ENCODE measurements around the gene PTX4. TPM values are rescaled to one million over a fixed set of nuclear protein-coding genes. Genes with fewer than 3 reads are reported as not detected.

The PTX4 gene
- total RNA-seq, 4 donors from 2014 or later, result not detected

DNA sequence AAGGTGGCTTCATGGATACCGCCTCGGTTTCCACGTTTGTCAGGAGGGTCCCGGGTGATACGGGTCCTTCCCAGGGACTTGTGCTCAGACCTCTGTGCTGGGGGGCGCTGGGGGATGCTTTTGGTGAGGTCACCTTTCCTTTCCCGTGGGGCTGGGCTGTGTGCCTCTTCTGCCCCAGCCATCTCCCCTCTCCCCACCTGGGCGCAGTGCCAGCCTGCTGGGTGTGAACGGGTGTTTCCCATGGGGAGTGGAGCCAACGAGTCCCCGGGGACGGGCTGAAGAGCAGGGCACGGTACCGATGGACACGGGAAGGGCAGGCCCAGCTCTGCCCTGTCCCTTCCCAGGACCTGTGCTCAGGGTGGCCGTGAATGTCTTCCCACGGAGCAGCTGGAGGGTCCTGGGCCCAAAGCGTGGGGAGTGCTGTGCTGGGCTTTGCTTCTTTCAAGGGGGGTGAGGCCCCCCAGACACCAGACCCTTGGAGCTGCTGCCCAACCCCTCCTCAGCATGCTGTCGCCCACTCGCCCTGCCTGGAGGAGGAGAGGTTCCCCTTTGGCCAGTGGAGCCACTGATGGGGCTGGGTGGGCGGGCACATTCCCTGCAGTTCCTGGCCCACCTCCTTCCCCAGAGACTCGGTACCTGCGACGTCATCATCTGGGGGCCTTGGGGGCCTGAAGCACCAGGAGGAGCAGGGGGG, 19.9 kb upstream of the PTX4 start:
- H3K4me3 ChIP-seq, result no peak overlapping the region
- H3K4me1 ChIP-seq, result peaks cover 0 to 27% (median 12%) of the 10 kb centered on the region in 3 donors
- H3K27ac ChIP-seq, result peak overlapping the region in 2 of 4 donors; percentile 44 to 59
- no peaks in the 10 kb centered on the region for H3K27me3 ChIP-seq
- intact Hi-C loops (cut with DNase I), result no loop called here
- no peak for TF ChIP-seq POLR2A (IDR thresholded peaks at IDR 0.05)
- TF ChIP-seq, protein P1, sequence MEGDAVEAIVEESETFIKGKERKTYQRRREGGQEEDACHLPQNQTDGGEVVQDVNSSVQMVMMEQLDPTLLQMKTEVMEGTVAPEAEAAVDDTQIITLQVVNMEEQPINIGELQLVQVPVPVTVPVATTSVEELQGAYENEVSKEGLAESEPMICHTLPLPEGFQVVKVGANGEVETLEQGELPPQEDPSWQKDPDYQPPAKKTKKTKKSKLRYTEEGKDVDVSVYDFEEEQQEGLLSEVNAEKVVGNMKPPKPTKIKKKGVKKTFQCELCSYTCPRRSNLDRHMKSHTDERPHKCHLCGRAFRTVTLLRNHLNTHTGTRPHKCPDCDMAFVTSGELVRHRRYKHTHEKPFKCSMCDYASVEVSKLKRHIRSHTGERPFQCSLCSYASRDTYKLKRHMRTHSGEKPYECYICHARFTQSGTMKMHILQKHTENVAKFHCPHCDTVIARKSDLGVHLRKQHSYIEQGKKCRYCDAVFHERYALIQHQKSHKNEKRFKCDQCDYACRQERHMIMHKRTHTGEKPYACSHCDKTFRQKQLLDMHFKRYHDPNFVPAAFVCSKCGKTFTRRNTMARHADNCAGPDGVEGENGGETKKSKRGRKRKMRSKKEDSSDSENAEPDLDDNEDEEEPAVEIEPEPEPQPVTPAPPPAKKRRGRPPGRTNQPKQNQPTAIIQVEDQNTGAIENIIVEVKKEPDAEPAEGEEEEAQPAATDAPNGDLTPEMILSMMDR (IDR thresholded peaks at IDR 0.05), result no peak
- H3K36me3 ChIP-seq, result peaks cover 5 to 71% (median 5%) of the 10 kb centered on the region in 3 donors
- H3K9me3 ChIP-seq, result no peaks in the 10 kb centered on the region
- DNase-seq, result no peak
- 93 to 100% methylated on average over 2 to 9 of the region's 24 CpGs for WGBS, 2 donors

DNA sequence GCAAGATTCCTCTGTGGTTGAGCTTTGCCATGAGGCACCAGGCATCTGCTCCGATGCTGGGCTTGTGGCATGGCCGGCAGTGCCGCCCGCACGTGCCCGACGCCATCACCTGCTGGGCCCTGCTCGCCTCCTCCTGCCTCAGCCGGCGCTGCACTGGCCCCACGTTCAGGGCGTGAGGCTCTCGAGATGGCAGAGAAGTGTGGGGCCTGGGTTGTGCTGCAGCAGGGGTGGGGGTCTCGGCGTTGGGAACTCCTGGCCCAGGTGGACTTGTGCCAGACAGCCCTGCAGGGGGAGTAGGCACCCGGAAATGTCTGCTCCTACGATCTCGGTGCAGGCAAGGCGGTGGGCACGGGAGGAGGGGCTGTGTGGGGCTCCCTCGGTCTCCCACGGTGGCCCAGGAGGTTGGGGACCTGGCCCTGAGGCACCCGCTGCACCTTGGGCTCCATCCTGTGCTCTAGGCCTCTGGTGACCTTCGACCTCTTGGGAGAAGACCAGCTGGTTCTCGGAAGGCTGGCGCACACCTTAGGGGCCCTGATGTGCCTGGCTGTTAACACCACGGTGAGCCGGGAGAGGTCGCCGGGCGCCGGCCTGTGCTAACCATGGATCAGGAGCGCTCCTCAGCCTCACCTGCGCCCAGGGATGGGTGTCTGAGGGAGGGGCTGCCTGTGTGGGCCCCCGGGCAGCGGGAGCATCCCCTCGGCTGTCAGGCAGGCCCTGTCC, 17.9 kb upstream of the PTX4 start:
- H3K27ac ChIP-seq, result no peak overlapping the region
- no peaks in the 10 kb centered on the region for H3K27me3 ChIP-seq
- intact Hi-C loops (cut with DNase I), result no loop called here
- no peak overlapping the region for H3K4me3 ChIP-seq
- peaks cover 21 to 82% (median 22%) of the 10 kb centered on the region in 3 donors for H3K36me3 ChIP-seq
- WGBS, 2 donors, result 93% methylated on average over 3 of the region's 37 CpGs; no CpG with 5 or more reads in 1 of the 2 donors
- H3K4me1 ChIP-seq, result peaks cover 0 to 27% (median 12%) of the 10 kb centered on the region in 3 donors
- no peaks in the 10 kb centered on the region for H3K9me3 ChIP-seq
- DNase-seq, result no peak
- no peak for TF ChIP-seq POLR2A (IDR thresholded peaks at IDR 0.05)
- TF ChIP-seq, protein P1 (IDR thresholded peaks at IDR 0.05), result no peak

DNA sequence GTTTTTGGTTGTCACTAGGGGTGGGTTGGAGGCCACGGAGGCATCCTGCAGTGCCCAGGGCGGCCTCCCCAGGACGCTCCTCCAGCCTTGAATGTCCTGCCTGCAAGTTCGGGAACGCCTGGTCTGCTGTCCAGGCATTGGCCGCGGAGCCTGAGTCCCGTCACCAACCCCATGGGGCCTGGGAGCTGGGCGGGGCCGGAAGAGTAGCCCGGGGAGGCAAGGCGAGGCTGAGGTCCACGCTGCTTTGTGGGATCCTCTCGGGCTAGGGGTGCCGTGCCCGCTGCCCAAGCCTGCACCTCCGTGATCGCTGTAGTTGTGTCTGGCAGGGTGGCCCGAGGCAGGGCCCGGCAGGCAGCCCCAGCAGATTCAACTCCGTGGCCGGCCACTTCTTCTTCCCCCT, 17.2 kb upstream of the PTX4 start:
- Histone ChIP-seq H3K4me3 (no peak overlapping the region), H3K27me3 (no peaks in the 10 kb centered on the region), H3K4me1 (peaks cover 0 to 22% (median 12%) of the 10 kb centered on the region in 3 donors), H3K27ac (no peak overlapping the region), H3K9me3 (no peaks in the 10 kb centered on the region), H3K36me3 (peaks cover 25 to 85% (median 27%) of the 10 kb centered on the region in 3 donors)
- intact Hi-C loops (cut with DNase I), result no loop called here
- no peak for DNase-seq
- no peak for TF ChIP-seq POLR2A (IDR thresholded peaks at IDR 0.05)
- TF ChIP-seq, protein P1 (IDR thresholded peaks at IDR 0.05), result no peak
- WGBS, 2 donors, result 87% methylated on average over 3 of the region's 22 CpGs; no CpG with 5 or more reads in 1 of the 2 donors

DNA sequence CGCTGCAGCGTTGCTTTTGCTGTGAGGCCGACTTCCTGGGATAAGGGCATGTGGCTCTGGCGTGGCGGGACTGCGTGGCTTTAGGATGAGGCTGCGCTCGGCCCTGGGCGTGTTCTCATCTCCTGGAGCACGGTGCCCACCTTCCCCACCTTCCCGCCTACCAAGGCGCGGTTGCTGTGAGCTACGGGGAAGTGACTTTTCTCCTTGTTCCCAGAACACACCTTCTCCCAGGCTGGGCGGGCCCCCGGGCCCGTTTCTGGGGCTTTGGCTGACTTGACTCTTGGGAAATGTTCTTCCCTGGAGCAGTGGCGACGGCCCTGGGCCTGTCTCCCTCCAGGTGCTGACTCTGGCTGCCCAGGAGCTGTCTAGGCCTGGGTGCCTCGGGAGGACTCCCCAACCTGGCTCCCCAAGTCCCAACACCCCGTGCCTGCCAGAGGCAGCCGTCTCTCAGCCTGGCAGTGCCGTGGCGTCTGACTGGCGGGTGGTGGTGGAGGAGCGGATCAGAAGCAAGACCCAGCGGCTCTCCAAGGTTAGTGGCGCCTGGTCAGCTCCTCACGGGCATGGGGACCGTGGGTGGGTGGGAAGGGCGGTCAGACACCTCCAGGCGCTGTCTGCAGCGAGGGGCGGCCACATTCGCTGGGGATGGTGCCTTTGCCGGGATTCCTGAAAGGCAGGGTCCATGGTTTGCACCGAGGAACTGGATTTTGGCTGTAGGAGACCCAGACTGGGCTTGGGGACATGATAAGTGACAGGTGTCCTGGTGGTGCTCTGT, 16.5 kb upstream of the PTX4 start:
- no peak overlapping the region for H3K27ac ChIP-seq
- H3K36me3 ChIP-seq, result peaks cover 28 to 85% (median 34%) of the 10 kb centered on the region in 3 donors
- no peak overlapping the region for H3K4me3 ChIP-seq
- intact Hi-C loops (cut with DNase I), result no loop called here
- no peak for TF ChIP-seq POLR2A (IDR thresholded peaks at IDR 0.05)
- TF ChIP-seq, protein P1 (IDR thresholded peaks at IDR 0.05), result no peak
- DNase-seq, result no peak
- 71 to 93% methylated on average over 3 to 13 of the region's 37 CpGs for WGBS, 2 donors
- H3K9me3 ChIP-seq, result no peaks in the 10 kb centered on the region
- no peaks in the 10 kb centered on the region for H3K27me3 ChIP-seq
- H3K4me1 ChIP-seq, result peaks cover 0 to 15% (median 11%) of the 10 kb centered on the region in 3 donors

All from esophagus squamous epithelium (tissue), 5 donors.